ENCODE data around the gene MTHFSD. TPM values are rescaled to one million over a fixed set of nuclear protein-coding genes. Genes with fewer than 3 reads are reported as not detected.
A peak's percentile ranks its signal among the peaks of the same experiment; 100 is the strongest.

The MTHFSD gene
- total and polyA plus RNA-seq, 4 donors: 9.4 to 28.5 (median 16.6) TPM

- Histone ChIP-seq H3K9ac (ENCODE audit: insufficient read depth in 1 of 2, low read length in 2 of 2) (no peak overlapping the region), H3K36me3 (ENCODE audit: control insufficient read depth in 4 of 4, insufficient read depth in 4 of 4, low read length in 4 of 4) (peaks cover 0 to 15% (median 0%) of the 10 kb centered on the region in 4 donors), H3K4me3 (no peak overlapping the region), H3K27me3 (ENCODE audit: control insufficient read depth in 3 of 3, insufficient read depth in 3 of 3, low read length in 2 of 3) (no peaks in the 10 kb centered on the region), H3K27ac (ENCODE audit: low read depth in 1 of 2, low read length in 1 of 2) (no peak overlapping the region), H3K4me1 (ENCODE audit: control insufficient read depth in 5 of 5, insufficient read depth in 5 of 5, low read length in 5 of 5) (peaks cover 0 to 17% (median 8%) of the 10 kb centered on the region in 5 donors), H3K9me3 (ENCODE audit: control insufficient read depth in 4 of 4, insufficient read depth in 3 of 4, low read length in 3 of 4) (no peaks in the 10 kb centered on the region)
- DNase-seq (no peak), ATAC-seq (ENCODE audit: insufficient read depth, low FRiP score) (no peak)
- WGBS, 2 donors: 89 to 92% methylated on average over 7 of the region's 7 CpGs
- no peak for TF ChIP-seq CTCF (IDR thresholded peaks at IDR 0.05; ENCODE audit: control extremely low read depth, extremely low read depth)
Measured at GRCh38 chr16:86532526-86532815, 22.6 kb downstream of the MTHFSD start.

- 93 to 97% methylated on average over 48 to 49 of the region's 49 CpGs for WGBS, 2 donors
- Histone ChIP-seq H3K9me3 (ENCODE audit: control insufficient read depth in 4 of 4, insufficient read depth in 3 of 4, low read length in 3 of 4) (no peaks in the 10 kb centered on the region), H3K9ac (ENCODE audit: insufficient read depth in 1 of 2, low read length in 2 of 2) (no peak overlapping the region), H3K27me3 (ENCODE audit: control insufficient read depth in 3 of 3, insufficient read depth in 3 of 3, low read length in 2 of 3) (no peaks in the 10 kb centered on the region), H3K36me3 (ENCODE audit: control insufficient read depth in 4 of 4, insufficient read depth in 4 of 4, low read length in 4 of 4) (peaks cover 0 to 14% (median 0%) of the 10 kb centered on the region in 4 donors), H3K27ac (ENCODE audit: low read depth in 1 of 2, low read length in 1 of 2) (peak overlapping the region in 1 of 2 donors; percentile 2), H3K4me1 (ENCODE audit: control insufficient read depth in 5 of 5, insufficient read depth in 5 of 5, low read length in 5 of 5) (peaks cover 0 to 17% (median 8%) of the 10 kb centered on the region in 5 donors), H3K4me3 (no peak overlapping the region)
- ATAC-seq (ENCODE audit: insufficient read depth, low FRiP score) (no peak), DNase-seq (no peak)
- no peak for TF ChIP-seq CTCF (IDR thresholded peaks at IDR 0.05; ENCODE audit: control extremely low read depth, extremely low read depth)
Measured at GRCh38 chr16:86531641-86532525, 23.2 kb downstream of the MTHFSD start.

GRCh38 chr16:86531191-86531545 is 23.9 kb downstream of the MTHFSD start:
- peak overlapping the region in 1 of 2 donors; percentile 2 for H3K27ac ChIP-seq (ENCODE audit: low read depth in 1 of 2, low read length in 1 of 2)
- no peaks in the 10 kb centered on the region for H3K27me3 ChIP-seq (ENCODE audit: control insufficient read depth in 3 of 3, insufficient read depth in 3 of 3, low read length in 2 of 3)
- DNase-seq (peak; percentile 90 to 97 (median 95)), ATAC-seq (ENCODE audit: insufficient read depth, low FRiP score) (no peak)
- H3K4me1 ChIP-seq (ENCODE audit: control insufficient read depth in 5 of 5, insufficient read depth in 5 of 5, low read length in 5 of 5): peaks cover 0 to 17% (median 8%) of the 10 kb centered on the region in 5 donors
- H3K36me3 ChIP-seq (ENCODE audit: control insufficient read depth in 4 of 4, insufficient read depth in 4 of 4, low read length in 4 of 4): peaks cover 0 to 12% (median 0%) of the 10 kb centered on the region in 4 donors
- no peak for TF ChIP-seq CTCF (IDR thresholded peaks at IDR 0.05; ENCODE audit: control extremely low read depth, extremely low read depth)
- 83 to 85% methylated on average over 7 of the region's 7 CpGs for WGBS, 2 donors
- H3K9me3 ChIP-seq (ENCODE audit: control insufficient read depth in 4 of 4, insufficient read depth in 3 of 4, low read length in 3 of 4): no peaks in the 10 kb centered on the region
- H3K9ac ChIP-seq (ENCODE audit: insufficient read depth in 1 of 2, low read length in 2 of 2): no peak overlapping the region
- H3K4me3 ChIP-seq: no peak overlapping the region
